NT2/D1 (cell line): Measurements from ENCODE around the gene CP.

Source experiments
- YY1 ChIP-seq: IDR thresholded peaks from 2 replicates; pipeline ENCODE4 v1.6.1; 2011; ENCODE audit not compliant: insufficient read length, insufficient read depth
- ZNF274 ChIP-seq: IDR thresholded peaks from 2 replicates; pipeline ENCODE4 v1.6.1; 2011; ENCODE audit warnings: mild to moderate bottlenecking, low read depth, low read length

GRCh38 chr3:149167898-149168297 lies 53.7 kb downstream of the CP start:
- TF ChIP-seq ZNF274 = no peak
- no peak for TF ChIP-seq YY1
